H9 (cell line): ENCODE measurements around the gene PAX3. TPM values are rescaled to one million over a fixed set of nuclear protein-coding genes. Genes with fewer than 3 reads are reported as not detected.

ENCODE experiments used
- DNase-seq: peaks from one replicate; pipeline ENCODE4 v3.0.0-alpha.2; 2017
- H2AFZ ChIP-seq: one replicate; pipeline ENCODE4 v1.6.1; 2013; ENCODE audit warnings: mild to moderate bottlenecking, low read length, control low read depth, moderate library complexity
- H2AK5ac ChIP-seq: 2 replicates; pipeline ENCODE4 v1.6.1; 2013; ENCODE audit warnings: low read length, control low read depth, mixed read lengths; ENCODE audit not compliant: insufficient read length
- H2BK120ac ChIP-seq: one replicate; pipeline ENCODE4 v1.6.1; 2013; ENCODE audit warnings: low read depth, mild to moderate bottlenecking, low read length, control low read depth, inconsistent platforms; ENCODE audit not compliant: poor library complexity, severe bottlenecking
- H2BK12ac ChIP-seq: 2 replicates; pipeline ENCODE4 v1.6.1; 2013; ENCODE audit warnings: low read length, control low read depth, mixed read lengths, low read depth; ENCODE audit not compliant: insufficient read length
- H2BK15ac ChIP-seq: 2 replicates; pipeline ENCODE4 v1.6.1; 2013; ENCODE audit warnings: low read depth, low read length, control low read depth
- H2BK20ac ChIP-seq: one replicate; pipeline ENCODE4 v1.6.1; 2013; ENCODE audit warnings: low read depth, mild to moderate bottlenecking, low read length, control low read depth, inconsistent platforms; ENCODE audit not compliant: poor library complexity, severe bottlenecking
- H2BK5ac ChIP-seq: 2 replicates; pipeline ENCODE4 v1.6.1; 2013; ENCODE audit warnings: low read length, control low read depth, mixed read lengths; ENCODE audit not compliant: insufficient read length
- H3K14ac ChIP-seq: 2 replicates; pipeline ENCODE4 v1.6.1; 2013; ENCODE audit warnings: low read length, control low read depth; ENCODE audit not compliant: insufficient read depth
- H3K18ac ChIP-seq: 2 replicates; pipeline ENCODE4 v1.6.1; 2013; ENCODE audit warnings: low read depth, mild to moderate bottlenecking, mixed read lengths, low read length, control low read depth; ENCODE audit not compliant: insufficient read length
- H3K23ac ChIP-seq: 2 replicates; pipeline ENCODE4 v1.6.1; 2013; ENCODE audit warnings: low read length, control low read depth, mixed read lengths, low read depth; ENCODE audit not compliant: insufficient read length
- H3K23me2 ChIP-seq: 2 replicates; pipeline ENCODE4 v1.6.1; 2013; ENCODE audit warnings: low read depth, mild to moderate bottlenecking, mixed read lengths, low read length, control low read depth; ENCODE audit not compliant: insufficient read length, poor library complexity, severe bottlenecking
- H3K27ac ChIP-seq: 2 replicates; pipeline ENCODE4 v1.5.1; 2013; ENCODE audit warnings: low read length, control low read depth, mixed read lengths, low read depth; ENCODE audit not compliant: insufficient read length
- H3K27me3 ChIP-seq: 2 replicates; pipeline ENCODE4 v1.6.1; 2013; ENCODE audit warnings: low read length, control low read depth, inconsistent platforms; ENCODE audit not compliant: insufficient read depth
- H3K4ac ChIP-seq: 2 replicates; pipeline ENCODE4 v1.6.1; 2013; ENCODE audit warnings: low read depth, mild to moderate bottlenecking, control low read depth, inconsistent platforms, low read length, moderate library complexity
- H3K4me1 ChIP-seq: 2 replicates; pipeline ENCODE4 v1.6.1; 2013; ENCODE audit warnings: low read length, control low read depth, inconsistent platforms; ENCODE audit not compliant: insufficient read depth
- H3K4me2 ChIP-seq: 2 replicates; pipeline ENCODE4 v1.6.1; 2013; ENCODE audit warnings: low read length, control low read depth, mixed read lengths; ENCODE audit not compliant: insufficient read length, insufficient read depth
- H3K56ac ChIP-seq: 2 replicates; pipeline ENCODE4 v1.6.1; 2013; ENCODE audit warnings: low read depth, mild to moderate bottlenecking, mixed read lengths, low read length, control low read depth; ENCODE audit not compliant: insufficient read length
- H3K79me1 ChIP-seq: 2 replicates; pipeline ENCODE4 v1.6.1; 2013; ENCODE audit warnings: low read depth, mild to moderate bottlenecking, moderate library complexity, low read length, control low read depth, inconsistent platforms; ENCODE audit not compliant: insufficient read depth, poor library complexity, severe bottlenecking
- H3K79me2 ChIP-seq: 2 replicates; pipeline ENCODE4 v1.6.1; 2013; ENCODE audit warnings: low read length, control low read depth, inconsistent platforms; ENCODE audit not compliant: insufficient read depth
- H3K9ac ChIP-seq: 2 replicates; pipeline ENCODE4 v1.6.1; 2013; ENCODE audit warnings: low read length, control low read depth, mixed read lengths; ENCODE audit not compliant: insufficient read length; ENCODE audit errors: extremely low read depth
- H3K9me3 ChIP-seq: one replicate; pipeline ENCODE4 v1.6.1; 2013; ENCODE audit warnings: low read depth, low read length, inconsistent platforms; ENCODE audit not compliant: control insufficient read depth
- H3T11ph ChIP-seq: one replicate; pipeline ENCODE4 v1.6.1; 2013; ENCODE audit warnings: mild to moderate bottlenecking, low read length, control low read depth, inconsistent platforms
- H4K20me1 ChIP-seq: one replicate; pipeline ENCODE4 v1.6.1; 2013; ENCODE audit not compliant: control insufficient read depth, insufficient read length, insufficient read depth
- H4K5ac ChIP-seq: 2 replicates; pipeline ENCODE4 v1.6.1; 2013; ENCODE audit warnings: low read depth, mild to moderate bottlenecking, mixed read lengths, low read length, control low read depth; ENCODE audit not compliant: insufficient read length
- H4K8ac ChIP-seq: replicated peaks from 2 replicates; pipeline ENCODE4 v1.6.1; 2013; ENCODE audit warnings: low read length, control low read depth, mixed read lengths, low read depth; ENCODE audit not compliant: insufficient read length
- H4K91ac ChIP-seq: 2 replicates; pipeline ENCODE4 v1.6.1; 2013; ENCODE audit warnings: low read depth, mild to moderate bottlenecking, moderate library complexity, mixed read lengths, low read length, control low read depth; ENCODE audit not compliant: insufficient read length
- H3K27ac Mint-ChIP-seq, 3 experiments: 2 replicates in 2 of 3; 3 replicates in 1 of 3; pipeline ENCODE4 v1.8.0; 2020 to 2021; ENCODE audit warnings: mixed read lengths in 3 of 3, mild to moderate bottlenecking in 1 of 3, moderate library complexity in 1 of 3
- H3K27me3 Mint-ChIP-seq: 2 replicates; pipeline ENCODE4 v1.8.0; 2021; ENCODE audit warnings: low read depth, mild to moderate bottlenecking, moderate library complexity, mixed read lengths
- H3K36me3 Mint-ChIP-seq, 3 experiments: 2 replicates in 2 of 3; 3 replicates in 1 of 3; pipeline ENCODE4 v1.8.0; 2020 to 2021; ENCODE audit warnings: low read depth in 3 of 3, mixed read lengths in 3 of 3; ENCODE audit not compliant: insufficient read depth in 1 of 3
- H3K4me1 Mint-ChIP-seq, 2 experiments: 2 replicates each; pipeline ENCODE4 v1.8.0; 2020; ENCODE audit warnings: mixed read lengths in 2 of 2
- H3K4me3 Mint-ChIP-seq, 2 experiments: 2 replicates in 1 of 2; 3 replicates in 1 of 2; pipeline ENCODE4 v1.8.0; 2020 to 2021; ENCODE audit warnings: mild to moderate bottlenecking in 2 of 2, mixed read lengths in 2 of 2, moderate library complexity in 1 of 2
- H3K9me3 Mint-ChIP-seq, 2 experiments: 2 replicates in 1 of 2; 3 replicates in 1 of 2; pipeline ENCODE4 v1.8.0; 2020; ENCODE audit warnings: mild to moderate bottlenecking in 2 of 2, mixed read lengths in 2 of 2, moderate library complexity in 1 of 2
- WGBS: extraction: QIAGEN DNeasy Blood & Tissue Kit; methylation state at CpG from one replicate; pipeline ENCODE4 v1.1.7; 2013; ENCODE audit warnings: missing lambda C conversion rate, low lambda C conversion rate, mixed read lengths; ENCODE audit not compliant: insufficient read length; ENCODE audit errors: extremely low coverage; 5-methylcytosine and 5-hydroxymethylcytosine counted together
- total RNA-seq: library from RNA; stranded (reverse); gene quantifications from 2 replicates; pipeline ENCODE4 v1.2.1, GENCODE V29; 2021
- TF ChIP-seq, protein P1 (sequence below): fragments of 200-600 bp; sonication (generic); conservative IDR thresholded peaks from 3 replicates; pipeline ENCODE4 v1.8.0; 2021; ENCODE audit warnings: antibody characterized with exemption, mild to moderate bottlenecking

The PAX3 gene
- total RNA-seq, 1 experiment from 2014 or later, result not detected

DNA sequence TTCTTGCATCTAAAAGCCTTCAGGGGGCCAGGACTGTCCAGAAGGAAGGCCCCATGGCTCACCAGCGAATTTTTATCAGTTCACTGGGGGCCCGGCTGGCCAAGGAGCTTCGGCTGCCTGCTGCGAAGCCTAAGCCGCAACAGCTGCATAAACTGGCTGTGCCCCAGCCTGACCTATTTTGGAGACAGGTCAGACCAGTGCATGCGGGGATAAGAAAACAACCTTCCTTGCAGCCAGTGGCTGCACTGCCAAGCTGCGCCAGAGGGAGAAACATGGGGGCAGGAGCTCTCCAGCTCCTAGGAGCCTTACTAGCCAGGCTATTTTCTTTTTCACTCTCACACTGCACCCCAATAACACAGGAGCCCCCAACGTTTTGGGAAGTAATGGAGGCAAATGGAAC is 15.2 kb downstream of the PAX3 start:
- Histone ChIP-seq H4K5ac (no peak overlapping the region), H3K4ac (no peak overlapping the region), H2BK20ac (no peak overlapping the region), H3T11ph (no peak overlapping the region), H3K4me1 (peaks cover 3% of the 10 kb centered on the region; the same call in 1 of the 2 replicates), H3K4me2 (no peak overlapping the region), H2AK5ac (no peak overlapping the region), H3K14ac (no peak overlapping the region), H2BK12ac (no peak overlapping the region), H2BK15ac (no peak overlapping the region), H3K18ac (no peak overlapping the region), H3K79me1 (no peaks in the 10 kb centered on the region), H3K56ac (no peak overlapping the region), H4K20me1 (no peaks in the 10 kb centered on the region), H2BK5ac (no peak overlapping the region), H4K8ac (no peak overlapping the region), H3K9me3 (no peaks in the 10 kb centered on the region), H4K91ac (no peak overlapping the region), H2AFZ (no peak overlapping the region), H3K23me2 (no peaks in the 10 kb centered on the region), H3K9ac (no peak overlapping the region), H3K27ac (no peak overlapping the region), H3K23ac (no peak overlapping the region), H2BK120ac (no peak overlapping the region), H3K79me2 (no peaks in the 10 kb centered on the region), H3K27me3 (peaks cover 20% of the 10 kb centered on the region; the same call in 1 of the 2 replicates)
- WGBS, result no CpG with 5 or more reads among the region's 8 CpGs
- H3K4me3 Mint-ChIP-seq, result no peak overlapping the region
- peak; percentile 66 for DNase-seq
- H3K9me3 Mint-ChIP-seq, result peaks cover 0 to 13% of the 10 kb centered on the region in 2 experiments; a peak in 3 of 5 replicates
- peaks cover 5 to 20% of the 10 kb centered on the region in 2 experiments for H3K4me1 Mint-ChIP-seq
- H3K27ac Mint-ChIP-seq, result peak overlapping the region in 1 of 3 experiments; percentile 39; a peak in 1 of 7 replicates
- H3K36me3 Mint-ChIP-seq, result no peaks in the 10 kb centered on the region
- TF ChIP-seq, protein P1, sequence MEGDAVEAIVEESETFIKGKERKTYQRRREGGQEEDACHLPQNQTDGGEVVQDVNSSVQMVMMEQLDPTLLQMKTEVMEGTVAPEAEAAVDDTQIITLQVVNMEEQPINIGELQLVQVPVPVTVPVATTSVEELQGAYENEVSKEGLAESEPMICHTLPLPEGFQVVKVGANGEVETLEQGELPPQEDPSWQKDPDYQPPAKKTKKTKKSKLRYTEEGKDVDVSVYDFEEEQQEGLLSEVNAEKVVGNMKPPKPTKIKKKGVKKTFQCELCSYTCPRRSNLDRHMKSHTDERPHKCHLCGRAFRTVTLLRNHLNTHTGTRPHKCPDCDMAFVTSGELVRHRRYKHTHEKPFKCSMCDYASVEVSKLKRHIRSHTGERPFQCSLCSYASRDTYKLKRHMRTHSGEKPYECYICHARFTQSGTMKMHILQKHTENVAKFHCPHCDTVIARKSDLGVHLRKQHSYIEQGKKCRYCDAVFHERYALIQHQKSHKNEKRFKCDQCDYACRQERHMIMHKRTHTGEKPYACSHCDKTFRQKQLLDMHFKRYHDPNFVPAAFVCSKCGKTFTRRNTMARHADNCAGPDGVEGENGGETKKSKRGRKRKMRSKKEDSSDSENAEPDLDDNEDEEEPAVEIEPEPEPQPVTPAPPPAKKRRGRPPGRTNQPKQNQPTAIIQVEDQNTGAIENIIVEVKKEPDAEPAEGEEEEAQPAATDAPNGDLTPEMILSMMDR, result peak; percentile 40
- peaks cover 98% of the 10 kb centered on the region for H3K27me3 Mint-ChIP-seq
